OCI-LY3 (cell line): ENCODE data around the gene IBTK.

ENCODE experiments used
- H2AFZ ChIP-seq: fragments of 200-600, 300-600 bp; shearing (Covaris generic); 2 replicates; pipeline ENCODE4 v1.6.0; 2014; ENCODE audit warnings: antibody characterized with exemption, low read depth, low read length
- H3K27ac ChIP-seq: fragments of 200-600, 300-600 bp; sonication (generic); 2 replicates; pipeline ENCODE4 v1.5.1; 2014; ENCODE audit warnings: mild to moderate bottlenecking, low read length, moderate library complexity, mixed read lengths
- H3K27me3 ChIP-seq: fragments of 200-600, 300-600 bp; sonication (generic); 2 replicates; pipeline ENCODE4 v1.6.1; 2014; ENCODE audit warnings: low read depth, low read length, mixed read lengths
- H3K36me3 ChIP-seq: fragments of 200-600, 300-600 bp; sonication (generic); replicated peaks from 2 replicates; pipeline ENCODE3; 2014; ENCODE audit warnings: low read depth, low read length, mixed read lengths
- H3K4me1 ChIP-seq: fragments of 300-600, 200-600 bp; sonication (generic); 2 replicates; pipeline ENCODE4 v1.6.1; 2014; ENCODE audit warnings: low read length, mixed read lengths
- H3K4me2 ChIP-seq: fragments of 200-600, 300-600 bp; sonication (generic); 2 replicates; pipeline ENCODE4 v1.6.1; 2014; ENCODE audit warnings: low read length, mixed read lengths
- H3K4me3 ChIP-seq: fragments of 300-600, 200-600 bp; sonication (generic); 2 replicates; pipeline ENCODE4 v1.5.1; 2014; ENCODE audit warnings: antibody characterized with exemption, mild to moderate bottlenecking, low read length, moderate library complexity
- H3K79me2 ChIP-seq: fragments of 300-600, 200-600 bp; shearing (Covaris generic); 2 replicates; pipeline ENCODE4 v1.6.1; 2014; ENCODE audit warnings: mild to moderate bottlenecking, low read length, mixed read lengths
- H3K9ac ChIP-seq: fragments of 300-600, 200-600 bp; shearing (Covaris generic); 2 replicates; pipeline ENCODE4 v1.6.0; 2014; ENCODE audit warnings: mild to moderate bottlenecking, low read length, moderate library complexity
- H3K9me3 ChIP-seq: fragments of 200-600, 300-600 bp; shearing (Covaris generic); 2 replicates; pipeline ENCODE4 v1.6.1; 2014; ENCODE audit warnings: low read length, mixed read lengths; ENCODE audit not compliant: insufficient read depth
- H4K20me1 ChIP-seq: fragments of 200-600, 300-600 bp; sonication (generic); 2 replicates; pipeline ENCODE4 v1.6.1; 2016; ENCODE audit warnings: low read length, mixed read lengths; ENCODE audit not compliant: insufficient read depth
- EZH2phosphoT487 ChIP-seq: fragments of 200-600 bp; shearing (Covaris generic); IDR thresholded peaks from 2 replicates; pipeline ENCODE4 v1.6.1; 2018; ENCODE audit warnings: antibody characterized with exemption, mixed run types, low read depth
- TF ChIP-seq, protein P1 (sequence below): fragments of 200-600, 300-600 bp; sonication (generic); IDR thresholded peaks from 2 replicates; pipeline ENCODE4 v1.5.1; 2014; ENCODE audit warnings: antibody characterized with exemption, low read length, low read depth

The IBTK gene

DNA sequence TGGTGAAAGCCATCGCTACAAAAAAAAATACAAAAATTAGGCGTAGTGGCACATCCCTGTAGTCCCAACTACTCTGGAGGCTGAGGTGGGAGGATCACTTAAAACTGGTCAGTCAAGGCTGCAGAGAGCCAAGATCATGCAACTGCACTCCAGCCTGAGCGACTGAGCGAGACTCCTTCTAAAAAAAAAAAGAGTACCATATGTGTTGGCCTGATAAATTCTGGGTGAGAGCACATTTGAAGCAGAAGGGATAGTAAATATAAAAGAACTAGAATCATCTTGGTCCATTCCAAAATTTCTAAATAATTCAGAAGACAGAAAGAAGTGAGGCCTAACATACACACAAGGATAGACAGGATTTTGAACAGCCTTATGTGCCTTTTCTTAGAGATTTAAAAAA is 2.2 kb downstream of the IBTK start:
- Histone ChIP-seq H3K4me1 (peaks cover 19% of the 10 kb centered on the region), H3K27ac (no peak overlapping the region), H3K9me3 (no peaks in the 10 kb centered on the region), H2AFZ (no peak overlapping the region), H3K4me3 (no peak overlapping the region), H3K4me2 (no peak overlapping the region), H4K20me1 (peaks cover 28% of the 10 kb centered on the region), H3K9ac (no peak overlapping the region), H3K79me2 (peaks cover 78% of the 10 kb centered on the region), H3K36me3 (peaks cover 30% of the 10 kb centered on the region), H3K27me3 (no peaks in the 10 kb centered on the region)
- TF ChIP-seq EZH2phosphoT487 = no peak
- TF ChIP-seq, protein P1, sequence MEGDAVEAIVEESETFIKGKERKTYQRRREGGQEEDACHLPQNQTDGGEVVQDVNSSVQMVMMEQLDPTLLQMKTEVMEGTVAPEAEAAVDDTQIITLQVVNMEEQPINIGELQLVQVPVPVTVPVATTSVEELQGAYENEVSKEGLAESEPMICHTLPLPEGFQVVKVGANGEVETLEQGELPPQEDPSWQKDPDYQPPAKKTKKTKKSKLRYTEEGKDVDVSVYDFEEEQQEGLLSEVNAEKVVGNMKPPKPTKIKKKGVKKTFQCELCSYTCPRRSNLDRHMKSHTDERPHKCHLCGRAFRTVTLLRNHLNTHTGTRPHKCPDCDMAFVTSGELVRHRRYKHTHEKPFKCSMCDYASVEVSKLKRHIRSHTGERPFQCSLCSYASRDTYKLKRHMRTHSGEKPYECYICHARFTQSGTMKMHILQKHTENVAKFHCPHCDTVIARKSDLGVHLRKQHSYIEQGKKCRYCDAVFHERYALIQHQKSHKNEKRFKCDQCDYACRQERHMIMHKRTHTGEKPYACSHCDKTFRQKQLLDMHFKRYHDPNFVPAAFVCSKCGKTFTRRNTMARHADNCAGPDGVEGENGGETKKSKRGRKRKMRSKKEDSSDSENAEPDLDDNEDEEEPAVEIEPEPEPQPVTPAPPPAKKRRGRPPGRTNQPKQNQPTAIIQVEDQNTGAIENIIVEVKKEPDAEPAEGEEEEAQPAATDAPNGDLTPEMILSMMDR = no peak

DNA sequence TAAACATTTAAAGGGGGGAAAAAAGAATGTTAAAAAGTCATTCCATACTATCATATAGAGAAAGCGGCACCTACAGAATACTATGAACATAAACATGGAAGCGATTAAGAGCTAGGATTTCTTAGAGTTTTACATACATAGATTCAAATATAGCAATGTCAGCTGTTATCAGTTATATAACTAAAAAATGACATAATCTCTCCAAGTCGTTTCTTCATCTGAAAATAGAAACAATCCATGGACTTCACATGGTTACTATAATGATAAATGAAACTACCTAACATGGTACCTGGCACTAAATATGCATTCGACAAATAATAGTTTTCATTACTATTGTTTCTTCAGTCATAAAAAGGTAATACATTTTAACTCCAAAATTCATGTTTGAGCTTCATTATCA is 3.7 kb downstream of the IBTK start:
- Histone ChIP-seq H3K79me2 (peaks cover 93% of the 10 kb centered on the region), H3K27me3 (no peaks in the 10 kb centered on the region), H2AFZ (no peak overlapping the region), H3K27ac (no peak overlapping the region), H3K36me3 (peaks cover 41% of the 10 kb centered on the region), H3K9me3 (0 out of 2 replicates have a peak, but pooled peaks cover 5% of the 10 kb centered on the region), H4K20me1 (peaks cover 31% of the 10 kb centered on the region), H3K9ac (no peak overlapping the region), H3K4me2 (no peak overlapping the region), H3K4me1 (peaks cover 19% of the 10 kb centered on the region), H3K4me3 (no peak overlapping the region)
- TF ChIP-seq, protein P1 = no peak
- TF ChIP-seq EZH2phosphoT487 = no peak

GRCh38 chr6:82240186-82240585 is 7.4 kb downstream of the IBTK start:
- Histone ChIP-seq H3K4me2 (no peak overlapping the region), H3K27ac (no peak overlapping the region), H3K36me3 (peaks cover 45% of the 10 kb centered on the region), H3K27me3 (no peaks in the 10 kb centered on the region), H3K9ac (no peak overlapping the region), H2AFZ (no peak overlapping the region), H4K20me1 (peaks cover 38% of the 10 kb centered on the region), H3K79me2 (peaks cover 93% of the 10 kb centered on the region), H3K9me3 (0 out of 2 replicates have a peak, but pooled peaks cover 5% of the 10 kb centered on the region), H3K4me1 (no peaks in the 10 kb centered on the region), H3K4me3 (no peak overlapping the region)
- TF ChIP-seq EZH2phosphoT487 = no peak
- TF ChIP-seq, protein P1 = no peak

DNA sequence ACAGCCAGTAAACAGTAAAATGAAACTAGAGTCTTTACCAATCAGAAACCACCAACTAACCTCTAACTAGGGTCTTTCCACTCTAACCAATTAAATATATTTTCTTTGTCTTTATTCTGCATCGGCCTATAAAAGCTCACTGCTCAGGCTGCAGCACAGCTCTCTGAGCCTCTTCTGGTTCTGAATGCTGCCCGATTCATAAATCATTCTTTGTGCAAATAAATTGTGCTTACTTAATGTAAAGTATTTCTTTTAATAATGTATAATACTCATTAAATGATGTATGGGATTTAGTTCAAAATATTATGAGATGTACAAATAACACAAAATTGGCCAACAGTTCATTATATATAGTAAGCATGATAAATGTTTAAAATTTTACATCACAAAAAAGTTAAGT is 7.9 kb downstream of the IBTK start:
- no peaks in the 10 kb centered on the region for H3K27me3 ChIP-seq
- TF ChIP-seq, protein P1 = no peak
- TF ChIP-seq EZH2phosphoT487 = no peak
- 0 out of 2 replicates have a peak, but pooled peaks cover 5% of the 10 kb centered on the region for H3K9me3 ChIP-seq
- H4K20me1 ChIP-seq = peaks cover 33% of the 10 kb centered on the region
- peaks cover 92% of the 10 kb centered on the region for H3K79me2 ChIP-seq
- H3K4me1 ChIP-seq = no peaks in the 10 kb centered on the region
- no peak overlapping the region for H3K4me3 ChIP-seq
- no peak overlapping the region for H3K4me2 ChIP-seq
- H3K9ac ChIP-seq = no peak overlapping the region
- H3K27ac ChIP-seq = no peak overlapping the region
- peaks cover 43% of the 10 kb centered on the region for H3K36me3 ChIP-seq
- no peak overlapping the region for H2AFZ ChIP-seq
